HG03558 (cell line): ENCODE measurements around the gene PTPN20.
"Not testable (repeated sequence)": the region's sequence is repeated elsewhere in the genome, so short reads cannot be mapped to it uniquely, and the experiment has no call there.

Source experiments
- ATAC-seq: cut with Tn5 transposase; IDR thresholded peaks from one replicate; pipeline ENCODE4 v1.9.1; 2021; ENCODE audit warnings: moderate number of reproducible peaks; ENCODE audit not compliant: unreplicated experiment; ENCODE audit errors: extremely low read depth

Gene PTPN20

GRCh38 chr10:46948687-46949518 lies 37.7 kb downstream of the PTPN20 start:
- not testable (repeated sequence) for ATAC-seq

GRCh38 chr10:46952540-46952939 lies 41.3 kb downstream of the PTPN20 start:
- not testable (repeated sequence) for ATAC-seq

GRCh38 chr10:46960742-46961141 lies 49.5 kb downstream of the PTPN20 start:
- ATAC-seq = not testable (repeated sequence)

DNA sequence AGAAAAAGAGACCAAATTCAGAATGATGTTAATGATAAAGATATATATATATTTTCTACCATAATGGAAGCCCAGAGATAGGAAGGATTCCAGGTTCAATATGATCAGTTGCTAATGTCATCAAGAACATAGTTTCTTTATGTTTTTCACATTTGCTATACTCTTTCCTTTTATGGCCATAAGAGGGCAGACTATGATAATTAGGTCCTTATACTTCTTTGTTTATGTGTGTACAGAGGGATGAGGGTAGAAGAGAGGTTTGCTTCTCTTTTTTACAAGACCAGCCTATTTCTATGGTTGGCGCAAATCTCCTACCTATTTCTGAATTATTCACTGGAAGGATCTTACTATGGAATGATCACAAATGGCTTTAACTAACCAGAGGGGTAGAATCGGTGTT lies 52.1 kb downstream of the PTPN20 start:
- ATAC-seq = not testable (repeated sequence)

DNA sequence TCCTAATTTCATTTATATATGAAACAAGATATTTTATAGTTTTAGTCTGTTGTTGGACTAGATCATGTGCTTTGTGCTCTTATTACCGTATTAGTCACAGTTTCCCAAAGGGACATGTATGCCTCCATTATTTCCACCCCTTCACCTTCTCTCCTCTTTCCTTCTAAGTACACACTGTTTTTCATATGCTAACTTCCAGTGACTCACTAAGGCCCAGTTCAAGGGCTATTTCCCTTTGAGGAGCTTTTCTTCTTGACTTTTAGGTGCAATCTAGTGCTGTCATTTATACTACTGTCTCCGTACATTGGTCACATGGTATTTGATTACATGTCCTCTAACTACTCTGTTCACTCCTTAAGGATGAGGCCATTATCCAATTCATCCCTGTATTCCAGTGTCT lies 55.8 kb downstream of the PTPN20 start:
- ATAC-seq = not testable (repeated sequence)

DNA sequence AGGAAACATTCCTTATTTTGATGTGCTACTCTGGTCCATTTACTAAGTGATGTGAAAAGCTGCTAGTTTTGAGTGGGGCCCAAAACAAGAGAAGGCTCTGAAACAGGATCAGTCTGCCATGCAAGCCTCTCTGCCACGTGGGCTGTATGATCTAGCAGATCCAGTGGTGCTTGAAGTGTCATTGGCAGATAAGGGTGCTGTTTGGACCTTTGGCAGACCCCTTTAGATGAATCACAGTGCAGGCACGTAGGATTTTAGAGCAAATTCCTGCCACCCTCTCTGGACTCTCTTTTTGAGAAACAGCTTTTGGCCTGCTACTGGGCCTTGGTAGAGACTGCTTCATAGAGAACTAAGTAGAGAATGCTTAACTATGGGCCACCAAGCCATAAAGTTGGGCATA lies 69.0 kb downstream of the PTPN20 start:
- ATAC-seq = not testable (repeated sequence)

DNA sequence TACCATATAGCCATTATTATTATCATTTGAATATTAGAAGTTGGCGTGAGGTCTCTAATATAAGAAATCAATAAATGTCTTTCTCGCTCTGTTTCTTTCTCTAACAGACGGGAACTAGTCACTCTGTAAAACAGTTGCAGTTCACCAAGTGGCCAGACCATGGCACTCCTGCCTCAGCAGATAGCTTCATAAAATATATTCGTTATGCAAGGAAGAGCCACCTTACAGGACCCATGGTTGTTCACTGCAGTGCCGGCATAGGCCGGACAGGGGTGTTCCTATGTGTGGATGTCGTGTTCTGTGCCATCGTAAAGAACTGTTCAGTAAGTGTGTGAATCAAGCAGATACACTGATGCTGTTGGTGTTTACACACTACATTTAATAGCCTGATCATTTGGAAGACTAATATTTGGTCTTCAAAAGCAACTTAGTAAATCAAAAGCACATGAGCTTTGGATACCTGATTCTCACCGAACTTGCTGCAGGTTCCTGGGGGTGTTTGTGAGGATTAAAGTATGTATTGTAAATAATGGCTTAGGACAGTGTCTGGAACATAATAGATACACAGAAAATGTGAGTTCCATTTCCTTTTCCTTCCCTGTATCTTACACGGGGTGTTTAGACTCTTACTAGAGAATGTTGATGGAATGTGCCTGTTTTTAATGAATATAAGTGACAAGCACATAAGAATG lies 76.2 kb downstream of the PTPN20 start:
- ATAC-seq = peak; percentile 59

DNA sequence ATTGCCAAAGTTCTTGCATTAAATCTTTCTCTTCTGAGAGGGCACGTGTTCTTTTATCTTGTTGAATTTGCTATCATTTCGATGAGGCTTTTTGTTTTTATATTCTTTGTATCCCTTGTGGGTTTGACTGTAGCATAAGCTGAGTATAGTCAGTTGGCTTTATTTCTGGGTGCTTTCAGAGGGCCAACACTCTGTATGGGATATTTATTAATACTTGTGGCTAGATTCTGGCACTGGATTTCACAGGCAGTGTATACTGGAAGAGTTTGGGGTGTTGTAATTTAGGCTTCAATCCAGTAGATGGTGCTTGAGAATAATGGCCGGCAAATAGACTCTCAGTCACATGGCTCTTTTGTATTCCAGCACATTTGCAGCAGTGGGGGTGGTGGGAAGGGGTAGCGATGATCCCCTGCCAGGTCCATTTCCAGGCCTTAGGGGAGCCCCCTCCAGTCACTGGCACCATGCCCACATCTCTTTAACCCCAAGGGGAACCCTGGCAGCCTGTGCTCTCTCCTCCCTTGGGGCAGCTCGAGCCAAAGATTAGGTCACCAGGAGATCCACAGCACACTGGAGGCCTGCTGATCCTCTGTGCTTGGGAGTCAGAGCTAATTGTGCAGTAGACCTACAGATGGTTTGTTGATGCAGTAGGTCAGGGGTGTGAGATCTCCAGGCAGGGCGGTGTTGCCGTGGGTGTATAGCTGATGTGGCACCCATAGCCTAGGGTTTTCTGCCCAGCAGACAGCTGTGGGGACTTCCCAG lies 81.8 kb downstream of the PTPN20 start:
- ATAC-seq = no peak

DNA sequence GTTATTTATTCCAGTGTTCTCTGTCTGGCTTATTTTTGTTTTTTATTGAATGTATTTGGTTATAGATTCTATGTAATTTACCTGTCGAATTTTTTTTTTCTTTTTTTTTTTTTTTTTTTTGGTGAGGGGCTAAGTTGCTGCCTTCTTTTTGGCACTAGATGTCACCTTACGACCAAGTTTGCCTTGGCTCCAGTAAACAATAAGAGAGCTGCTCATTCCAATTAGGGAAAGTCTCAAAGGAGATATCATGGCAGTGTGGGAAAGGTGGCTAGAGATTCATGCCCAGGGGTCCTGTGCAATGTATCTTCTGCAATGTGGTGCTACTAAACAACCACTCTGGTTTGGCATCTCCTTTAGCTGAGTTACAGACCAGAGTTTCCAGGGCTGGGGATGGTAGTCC lies 84.0 kb downstream of the PTPN20 start:
- ATAC-seq = no peak

DNA sequence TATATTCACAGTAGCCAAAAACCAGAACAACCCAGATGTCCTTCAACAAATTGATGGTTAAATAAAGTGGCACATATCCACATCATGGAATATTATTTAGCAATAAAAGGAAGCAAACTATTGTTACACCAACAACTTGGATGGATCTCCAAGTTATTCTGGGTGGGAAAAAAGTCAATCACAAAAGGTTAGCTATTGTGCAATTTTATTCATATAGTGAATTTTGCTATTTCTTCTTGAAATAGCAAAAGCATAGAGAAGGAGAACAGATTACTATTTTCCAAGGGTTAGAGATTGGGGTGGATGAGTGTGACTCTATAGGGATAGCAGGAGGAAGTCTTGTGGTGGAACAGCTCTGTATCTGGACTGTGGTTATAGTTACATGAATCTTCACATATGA lies 87.0 kb downstream of the PTPN20 start:
- ATAC-seq = no peak

GRCh38 chr10:46998595-46998994 lies 87.4 kb downstream of the PTPN20 start:
- ATAC-seq = no peak

DNA sequence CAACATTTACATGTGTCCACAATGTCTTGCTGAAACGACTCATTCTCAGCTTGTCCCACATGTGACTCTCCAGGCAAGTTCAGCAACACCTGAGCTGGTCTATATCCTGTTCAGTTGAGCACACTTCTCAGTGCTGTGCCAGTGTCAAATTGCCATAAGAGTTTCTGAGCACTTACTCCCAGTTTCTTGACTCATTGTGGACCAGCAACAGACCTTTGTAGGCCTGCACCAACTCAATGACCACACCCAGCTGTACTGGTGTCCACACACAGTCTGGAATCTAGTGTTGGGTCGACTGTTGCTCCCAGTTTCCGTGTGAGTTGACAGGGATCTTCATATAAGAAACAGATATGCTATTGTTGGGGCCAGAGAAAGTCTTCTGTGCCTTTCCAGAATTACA lies 88.0 kb downstream of the PTPN20 start:
- ATAC-seq = no peak

- no peak for ATAC-seq
Measured at GRCh38 chr10:47008769-47009168, 97.5 kb downstream of the PTPN20 start.

- no peak for ATAC-seq
Measured at GRCh38 chr10:47009215-47009838, 98.1 kb downstream of the PTPN20 start.

DNA sequence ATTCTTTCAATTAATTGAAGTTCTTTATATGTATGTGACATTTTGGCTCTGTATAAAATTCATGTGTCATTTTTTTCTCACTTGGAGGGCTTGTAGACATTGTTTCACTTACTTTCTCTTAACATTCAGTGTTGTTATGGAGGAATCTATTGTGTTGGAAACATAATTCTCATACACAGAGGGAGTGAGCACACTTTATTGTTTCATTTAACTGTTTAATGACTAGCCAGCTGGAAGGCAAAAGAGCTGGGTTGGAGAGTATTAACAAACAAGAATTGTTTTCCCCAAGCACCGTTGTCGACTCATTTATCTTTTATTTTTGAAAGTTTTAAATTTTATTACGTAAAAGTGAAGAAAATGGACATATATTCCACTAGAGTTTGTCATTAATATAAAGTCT lies 98.8 kb downstream of the PTPN20 start:
- no peak for ATAC-seq

DNA sequence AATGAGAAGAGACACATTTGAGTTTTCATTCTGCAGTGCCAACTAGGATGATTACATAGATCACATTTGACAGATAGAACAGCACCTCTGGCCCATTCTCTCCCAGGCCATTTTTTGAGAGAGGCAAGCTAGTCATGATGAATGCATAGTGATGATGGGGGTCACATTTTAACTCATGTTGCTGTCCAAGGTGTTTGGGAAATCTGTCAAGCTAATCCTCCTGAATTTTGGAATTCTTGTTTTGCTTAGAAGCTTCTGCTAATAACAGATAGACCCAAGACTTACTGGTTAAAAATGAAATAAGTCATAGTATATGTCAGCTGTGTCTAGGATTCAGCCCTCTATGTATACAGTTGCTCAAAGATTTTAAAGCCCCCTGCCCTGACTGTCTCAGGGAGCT lies 101.0 kb downstream of the PTPN20 start:
- no peak for ATAC-seq

DNA sequence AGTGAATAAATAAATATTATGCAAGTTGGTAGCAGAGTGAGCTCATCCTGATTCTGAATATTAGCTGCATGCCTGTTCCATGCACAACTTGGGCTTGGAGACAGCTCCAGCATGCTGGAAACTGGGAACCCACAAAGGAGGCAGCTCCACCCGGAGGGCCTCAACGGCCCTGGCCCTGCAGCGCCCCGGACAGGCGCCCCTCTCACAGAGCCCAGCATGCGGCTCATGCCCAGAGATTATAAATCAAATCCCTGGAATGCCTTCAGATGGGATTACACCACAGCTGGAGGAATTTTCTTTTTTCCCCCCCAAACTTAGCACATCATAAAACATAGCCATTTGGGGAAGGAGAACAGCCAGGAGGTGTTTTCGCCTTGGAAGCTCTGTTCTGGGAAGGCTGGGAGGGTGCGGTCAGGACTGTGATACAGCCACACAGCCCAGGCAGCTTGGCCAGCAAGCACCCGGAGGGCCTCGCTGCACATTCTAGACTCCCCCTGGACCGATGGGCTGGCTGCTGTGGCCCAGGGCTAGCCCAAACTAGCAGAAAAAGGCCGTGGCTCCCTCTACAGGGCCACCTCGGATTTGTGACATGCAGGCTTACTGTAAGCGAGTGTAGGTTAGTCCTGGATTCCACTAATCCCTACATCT lies 102.4 kb downstream of the PTPN20 start:
- ATAC-seq = no peak

DNA sequence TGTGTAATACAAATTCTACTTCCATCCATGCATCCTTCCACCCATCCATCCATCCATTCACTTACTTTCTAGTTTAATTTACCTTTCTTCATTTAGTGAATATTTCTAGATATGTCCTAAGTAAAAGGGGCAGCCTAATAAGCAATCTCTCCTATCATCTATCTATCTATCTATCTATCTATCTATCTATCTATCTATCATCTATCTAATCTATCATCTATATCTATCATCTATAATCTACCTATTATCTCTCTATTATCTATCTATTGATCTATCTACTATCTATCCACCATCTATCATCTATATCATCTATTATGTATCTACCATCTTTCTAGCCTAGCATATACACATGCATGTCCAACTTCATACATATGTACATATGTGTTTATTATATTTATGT lies 104.2 kb downstream of the PTPN20 start:
- ATAC-seq = no peak

DNA sequence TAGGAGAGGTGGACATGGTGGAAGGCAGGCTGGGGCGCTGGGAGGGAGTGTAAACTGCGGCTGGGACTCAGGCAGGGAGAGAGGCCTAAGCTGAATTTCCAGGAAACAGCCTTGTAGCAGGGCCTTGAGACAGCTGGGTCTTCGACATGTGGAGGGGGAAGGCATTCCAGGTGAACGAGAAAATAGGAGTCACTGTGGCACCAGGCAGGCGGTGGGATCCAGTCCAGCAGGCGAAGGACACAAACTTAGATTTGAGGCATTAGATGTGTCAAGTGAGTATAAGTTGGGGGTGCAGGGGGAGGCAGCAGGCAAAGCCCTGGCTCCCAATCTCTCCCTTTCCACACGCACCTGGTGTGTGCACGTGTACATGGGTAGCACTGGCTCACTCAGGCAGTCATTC lies 105.3 kb downstream of the PTPN20 start:
- ATAC-seq = no peak
